ENCODE data around the gene FAM135A. TPM values are rescaled to one million over a fixed set of nuclear protein-coding genes. Genes with fewer than 3 reads are reported as not detected.
"Not testable (repeated sequence)": the region's sequence is repeated elsewhere in the genome, so short reads cannot be mapped to it uniquely, and the experiment has no call there.

Gene FAM135A
- total and polyA plus RNA-seq, 2 experiments from 2014 or later = 35.2 to 68.7 TPM

GRCh38 chr6:70489364-70489763 lies 76.1 kb downstream of the FAM135A start (continued):
- TF ChIP-seq STAT1 (IDR thresholded peaks at IDR 0.05; ENCODE audit: unreplicated experiment) (no peak), JUNB (IDR thresholded peaks at IDR 0.05; ENCODE audit: unreplicated experiment) (no peak), EZH2phosphoT487 (IDR thresholded peaks at IDR 0.05; ENCODE audit: unreplicated experiment) (no peak)

GRCh38 chr6:70494833-70495232 lies 81.5 kb downstream of the FAM135A start:
- H3K4me1 ChIP-seq (ENCODE audit: insufficient read depth) = no peaks in the 10 kb centered on the region
- TF ChIP-seq REST (IDR thresholded peaks at IDR 0.05; ENCODE audit: unreplicated experiment) (no peak), JUNB (IDR thresholded peaks at IDR 0.05; ENCODE audit: unreplicated experiment) (no peak), EZH2phosphoT487 (IDR thresholded peaks at IDR 0.05; ENCODE audit: unreplicated experiment) (no peak), CTCF (conservative IDR thresholded peaks at IDR 0.05; ENCODE audit: low read depth in 2 of 2) (no peak), ZNF462 (CRISPR knock-in tag; IDR thresholded peaks at IDR 0.05) (no peak), ZNF114 (CRISPR knock-in tag; IDR thresholded peaks at IDR 0.05) (no peak)
- H3K27ac Mint-ChIP-seq = no peak overlapping the region
- no peaks in the 10 kb centered on the region for H3K36me3 ChIP-seq (ENCODE audit: insufficient read depth)
- no peaks in the 10 kb centered on the region for H3F3A ChIP-seq (replicated peaks; ENCODE audit: low read depth)
- no peak overlapping the region for H3K4me2 ChIP-seq
- no peaks in the 10 kb centered on the region; the same call in 1 of the 2 replicates for H3K79me2 ChIP-seq (replicated peaks; ENCODE audit: insufficient read depth)
- no peak overlapping the region for H3K4me3 Mint-ChIP-seq
- no peak for DNase-seq (ENCODE audit: low spot score)
- no peaks in the 10 kb centered on the region for H3K27me3 ChIP-seq (ENCODE audit: insufficient read depth)
- peaks cover 3% of the 10 kb centered on the region; the same call in 2 of the 3 replicates for H3K9me3 Mint-ChIP-seq
- no peak overlapping the region for H2AFZ ChIP-seq
- peaks cover 6% of the 10 kb centered on the region; the same call in 2 of the 3 replicates for H3K36me3 Mint-ChIP-seq (ENCODE audit: low read depth)
- H3K27ac ChIP-seq (ENCODE audit: low read depth) = no peak overlapping the region
- H3K4me3 ChIP-seq = no peak overlapping the region
- H3K9me2 ChIP-seq (ENCODE audit: insufficient read depth) = no peaks in the 10 kb centered on the region; the same call in 1 of the 2 replicates
- H3K27me3 Mint-ChIP-seq (ENCODE audit: insufficient read depth, low read depth, poor library complexity) = no peaks in the 10 kb centered on the region
- no peak for ATAC-seq
- H4K20me1 ChIP-seq (replicated peaks; ENCODE audit: insufficient read depth) = no peaks in the 10 kb centered on the region; the same call in 1 of the 2 replicates
- H3K4me1 Mint-ChIP-seq = no peaks in the 10 kb centered on the region

- H3K36me3 ChIP-seq (ENCODE audit: insufficient read depth); H3K27me3 ChIP-seq (ENCODE audit: insufficient read depth); H3F3A ChIP-seq (replicated peaks; ENCODE audit: low read depth); DNase-seq (ENCODE audit: low spot score); H2AFZ ChIP-seq; H3K4me3 Mint-ChIP-seq; H3K27me3 Mint-ChIP-seq (ENCODE audit: insufficient read depth, low read depth, poor library complexity); H3K4me2 ChIP-seq; H3K4me1 ChIP-seq (ENCODE audit: insufficient read depth); H3K27ac ChIP-seq (ENCODE audit: low read depth); H3K4me1 Mint-ChIP-seq; ATAC-seq; H3K9me2 ChIP-seq (ENCODE audit: insufficient read depth); H3K79me2 ChIP-seq (replicated peaks; ENCODE audit: insufficient read depth); H3K4me3 ChIP-seq; H3K9me3 Mint-ChIP-seq; H3K27ac Mint-ChIP-seq; H4K20me1 ChIP-seq (replicated peaks; ENCODE audit: insufficient read depth): not testable (repeated sequence)
- H3K36me3 Mint-ChIP-seq (ENCODE audit: low read depth) = peaks cover 15% of the 10 kb centered on the region; the same call in 2 of the 3 replicates
These were observed 82.5 kb downstream of the FAM135A start for GRCh38 chr6:70495790-70496189.
